Measurements from ENCODE around the gene ERBB3. TPM values are rescaled to one million over a fixed set of nuclear protein-coding genes. Genes with fewer than 3 reads are reported as not detected.
"Not testable (repeated sequence)": the region's sequence is repeated elsewhere in the genome, so short reads cannot be mapped to it uniquely, and the experiment has no call there.

Gene ERBB3
- total and polyA plus RNA-seq, 8 donors: 26.6 to 367 (median 225) TPM

DNA sequence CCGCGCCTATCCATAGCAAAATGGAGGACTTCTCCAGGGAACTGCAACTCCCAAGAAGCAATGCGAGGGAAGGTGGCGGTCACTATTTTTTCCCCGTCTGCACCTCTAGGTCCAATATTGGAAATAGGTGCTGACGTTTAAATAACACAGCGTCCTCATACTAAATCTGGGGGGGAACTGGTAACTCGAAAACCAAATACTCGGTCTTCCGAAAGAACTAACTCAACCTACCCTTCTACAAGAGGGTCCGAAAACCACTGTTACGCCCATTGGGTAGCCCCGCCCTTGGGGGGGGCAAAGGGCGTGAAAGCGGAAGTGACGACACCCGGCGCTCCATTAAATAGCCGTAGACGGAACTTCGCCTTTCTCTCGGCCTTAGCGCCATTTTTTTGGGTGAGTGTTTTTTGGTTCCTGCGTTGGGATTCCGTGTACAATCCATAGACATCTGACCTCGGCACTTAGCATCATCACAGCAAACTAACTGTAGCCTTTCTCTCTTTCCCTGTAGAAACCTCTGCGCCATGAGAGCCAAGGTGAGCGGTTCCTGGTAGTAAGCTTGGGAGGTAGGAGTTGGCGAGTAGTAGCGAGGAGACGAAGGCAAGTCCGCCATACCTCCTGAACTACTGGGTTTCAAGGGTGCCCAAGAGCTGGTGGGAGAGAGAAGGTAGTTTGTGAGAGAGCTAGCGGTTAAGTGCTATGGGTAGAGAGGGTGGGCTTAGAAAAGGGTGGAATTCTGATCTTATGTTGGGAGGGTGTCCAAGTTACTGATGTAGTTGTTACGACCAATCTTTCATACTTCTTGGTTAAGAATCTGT lies 36.5 kb downstream of the ERBB3 start, which contains the start of gene RPL41:
Gene RPL41 (plus strand): TSS at position 367 of the 815 bp plus-strand sequence.
- intact Hi-C loops (cut with DNase I; ENCODE audit: low total_unique reads): no loop called here
- no peaks in the 10 kb centered on the region for H3K27me3 ChIP-seq
- peak within 1 kb of the TSS; percentile 95 to 97 (median 96) for H3K27ac ChIP-seq
- H3K4me3 ChIP-seq: peak within 1 kb of the TSS; percentile 69 to 79 (median 74)
- no peaks in the 10 kb centered on the region for H3K9me3 ChIP-seq
- 0 to 1% (median 1%) methylated on average over 34 of the region's 34 CpGs for WGBS, 5 donors
- DNase-seq: peak; percentile 97 to 98
- TF ChIP-seq POLR2A (IDR thresholded peaks at IDR 0.05): peak in 2 of 4 donors; percentile 74 to 81
- TF ChIP-seq POLR2AphosphoS5 (IDR thresholded peaks at IDR 0.05): peak; percentile 98 to 99 (median 99)
- TF ChIP-seq EP300 (IDR thresholded peaks at IDR 0.05): no peak
- peaks cover 30 to 45% (median 40%) of the 10 kb centered on the region in 4 donors for H3K36me3 ChIP-seq
- peaks cover 18 to 38% (median 29%) of the 10 kb centered on the region in 4 donors for H3K4me1 ChIP-seq

DNA sequence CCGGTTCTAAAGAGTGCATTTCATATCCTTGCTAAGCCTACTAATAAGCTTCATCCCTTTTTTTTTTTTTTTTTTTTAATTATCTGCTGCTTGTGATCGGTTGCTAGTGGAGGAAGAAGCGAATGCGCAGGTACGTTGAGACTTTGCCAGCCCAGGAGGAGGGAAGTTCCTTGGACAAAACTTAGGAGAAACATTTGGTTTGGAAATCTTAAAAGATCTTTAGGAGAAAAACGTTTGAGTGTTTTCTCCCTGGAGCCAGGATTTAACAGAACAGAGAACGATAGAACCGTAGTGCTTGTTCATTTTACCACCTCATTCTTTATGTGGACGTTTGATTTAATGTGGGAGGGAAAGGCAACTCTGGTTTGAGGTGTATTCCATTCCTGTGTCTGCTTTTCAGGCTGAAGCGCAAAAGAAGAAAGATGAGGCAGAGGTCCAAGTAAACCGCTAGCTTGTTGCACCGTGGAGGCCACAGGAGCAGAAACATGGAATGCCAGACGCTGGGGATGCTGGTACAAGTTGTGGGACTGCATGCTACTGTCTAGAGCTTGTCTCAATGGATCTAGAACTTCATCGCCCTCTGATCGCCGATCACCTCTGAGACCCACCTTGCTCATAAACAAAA lies 37.2 kb downstream of the ERBB3 start:
- H3K9me3 ChIP-seq; H3K27me3 ChIP-seq; intact Hi-C loops (cut with DNase I; ENCODE audit: low total_unique reads): not testable (repeated sequence)
- H3K4me1 ChIP-seq: peaks cover 18 to 43% (median 29%) of the 10 kb centered on the region in 4 donors
- H3K27ac ChIP-seq: peak overlapping the region; percentile 95 to 97 (median 96)
- H3K4me3 ChIP-seq: peak overlapping the region; percentile 69 to 79 (median 74)
- DNase-seq: peak in 1 of 2 donors; percentile 48
- 1 to 2% (median 2%) methylated on average over 12 to 16 of the region's 16 CpGs for WGBS, 5 donors
- peaks cover 23 to 45% (median 39%) of the 10 kb centered on the region in 4 donors for H3K36me3 ChIP-seq

DNA sequence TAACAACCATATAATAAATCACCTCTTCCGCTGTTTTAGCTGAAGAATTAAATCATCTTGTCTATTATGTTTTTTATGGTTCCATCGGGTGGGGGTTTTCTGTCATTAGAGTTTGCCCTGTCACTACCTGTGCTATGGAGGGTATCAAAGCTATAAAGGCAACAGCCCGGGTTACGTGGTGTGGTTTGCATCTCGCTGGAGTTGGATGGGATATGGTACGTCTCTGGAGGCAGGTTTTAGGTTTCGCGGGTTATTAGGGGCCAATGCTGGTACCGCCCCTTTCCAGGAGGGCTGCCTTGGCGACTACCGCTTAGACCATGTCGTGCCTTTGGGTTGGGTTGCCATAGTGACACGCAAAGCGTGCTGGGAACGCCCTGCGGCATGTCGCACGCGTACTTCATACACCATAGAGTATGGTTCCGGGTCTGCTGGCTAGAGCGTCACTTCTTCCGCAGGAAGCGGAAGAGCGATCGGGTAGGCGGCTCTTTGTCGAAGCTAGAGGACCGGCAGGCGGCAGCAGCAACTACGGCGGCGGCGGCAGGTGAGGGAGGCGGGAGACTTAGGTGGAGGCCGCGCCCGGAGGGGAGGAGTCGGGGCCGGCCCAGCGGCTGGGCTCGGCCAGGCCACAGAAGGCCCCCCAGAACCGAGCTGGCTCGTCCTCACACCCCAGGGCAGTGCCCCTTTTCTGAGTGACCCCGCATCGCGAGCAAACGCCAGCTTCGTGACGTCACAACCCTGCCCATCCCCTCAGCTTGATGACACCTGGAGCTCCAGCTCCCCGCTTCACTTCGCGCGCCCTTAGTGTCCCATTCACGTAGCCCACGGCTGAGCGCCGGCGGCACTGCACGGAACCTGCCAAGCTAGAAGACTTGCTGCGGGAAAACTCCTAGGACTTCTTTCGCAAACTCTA lies 38.1 kb downstream of the ERBB3 start, which contains the start of gene ZC3H10:
Gene ZC3H10 (plus strand): TSS at position 489 of the 910 bp plus-strand sequence. CDS start 2,297 bp downstream, outside the sequence.
- DNase-seq: peak; percentile 98 to 100
- peaks cover 15 to 44% (median 32%) of the 10 kb centered on the region in 4 donors for H3K36me3 ChIP-seq
- TF ChIP-seq POLR2A (IDR thresholded peaks at IDR 0.05): peak in 2 of 4 donors; percentile 43 to 73
- TF ChIP-seq POLR2AphosphoS5 (IDR thresholded peaks at IDR 0.05): peak; percentile 95 to 99 (median 99)
- TF ChIP-seq EP300 (IDR thresholded peaks at IDR 0.05): no peak
- TF ChIP-seq, protein P1, sequence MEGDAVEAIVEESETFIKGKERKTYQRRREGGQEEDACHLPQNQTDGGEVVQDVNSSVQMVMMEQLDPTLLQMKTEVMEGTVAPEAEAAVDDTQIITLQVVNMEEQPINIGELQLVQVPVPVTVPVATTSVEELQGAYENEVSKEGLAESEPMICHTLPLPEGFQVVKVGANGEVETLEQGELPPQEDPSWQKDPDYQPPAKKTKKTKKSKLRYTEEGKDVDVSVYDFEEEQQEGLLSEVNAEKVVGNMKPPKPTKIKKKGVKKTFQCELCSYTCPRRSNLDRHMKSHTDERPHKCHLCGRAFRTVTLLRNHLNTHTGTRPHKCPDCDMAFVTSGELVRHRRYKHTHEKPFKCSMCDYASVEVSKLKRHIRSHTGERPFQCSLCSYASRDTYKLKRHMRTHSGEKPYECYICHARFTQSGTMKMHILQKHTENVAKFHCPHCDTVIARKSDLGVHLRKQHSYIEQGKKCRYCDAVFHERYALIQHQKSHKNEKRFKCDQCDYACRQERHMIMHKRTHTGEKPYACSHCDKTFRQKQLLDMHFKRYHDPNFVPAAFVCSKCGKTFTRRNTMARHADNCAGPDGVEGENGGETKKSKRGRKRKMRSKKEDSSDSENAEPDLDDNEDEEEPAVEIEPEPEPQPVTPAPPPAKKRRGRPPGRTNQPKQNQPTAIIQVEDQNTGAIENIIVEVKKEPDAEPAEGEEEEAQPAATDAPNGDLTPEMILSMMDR (IDR thresholded peaks at IDR 0.05): peak in 5 of 7 experiments; percentile 21 to 70 (median 49)
- H3K27me3 ChIP-seq: no peaks in the 10 kb centered on the region
- WGBS, 5 donors: 0 to 1% (median 1%) methylated on average over 43 to 61 of the region's 61 CpGs
- H3K9me3 ChIP-seq: no peaks in the 10 kb centered on the region
- intact Hi-C loops (cut with DNase I; ENCODE audit: low total_unique reads): no loop called here
- peak within 1 kb of the TSS; percentile 95 to 97 (median 96) for H3K27ac ChIP-seq
- peak within 1 kb of the TSS; percentile 69 to 79 (median 74) for H3K4me3 ChIP-seq
- peaks cover 18 to 48% (median 33%) of the 10 kb centered on the region in 4 donors for H3K4me1 ChIP-seq

DNA sequence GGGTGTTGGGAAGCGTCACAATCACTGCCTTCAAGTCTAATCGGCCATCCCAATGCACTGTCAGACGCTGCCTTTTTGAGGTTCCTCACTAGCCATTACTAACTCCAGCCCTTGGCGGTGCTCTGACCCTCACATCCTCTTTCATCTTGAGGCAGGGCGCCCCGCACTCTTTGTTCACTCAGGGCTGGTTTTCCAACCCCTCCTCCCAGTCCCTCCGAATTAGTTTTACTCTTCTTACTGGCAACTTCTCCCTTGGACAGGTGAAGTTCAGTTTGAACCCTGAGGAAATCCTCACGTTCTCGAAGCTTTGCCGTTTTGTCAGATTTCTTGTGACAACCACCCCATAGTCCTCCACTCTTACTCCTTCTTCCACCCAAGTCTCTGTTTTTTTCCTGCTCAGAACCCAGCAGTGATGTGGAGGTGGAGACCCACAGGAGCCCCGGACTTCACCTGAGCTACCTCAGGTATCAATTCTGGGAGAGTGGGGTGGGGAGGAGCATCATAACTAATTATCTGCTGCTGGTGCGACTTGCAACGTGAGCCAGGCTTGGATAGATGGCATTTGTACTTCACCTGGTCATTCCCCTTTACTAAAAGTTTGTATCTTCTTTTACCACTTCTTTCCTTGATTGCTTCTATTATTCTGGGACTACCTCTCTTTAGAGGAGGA lies 38.9 kb downstream of the ERBB3 start:
- H3K4me3 ChIP-seq: peak overlapping the region; percentile 69 to 79 (median 74)
- H3K27me3 ChIP-seq: no peaks in the 10 kb centered on the region
- no peaks in the 10 kb centered on the region for H3K9me3 ChIP-seq
- no peak for DNase-seq
- TF ChIP-seq POLR2A (IDR thresholded peaks at IDR 0.05): no peak
- TF ChIP-seq, protein P1 (IDR thresholded peaks at IDR 0.05): no peak
- TF ChIP-seq EP300 (IDR thresholded peaks at IDR 0.05): no peak
- TF ChIP-seq POLR2AphosphoS5 (IDR thresholded peaks at IDR 0.05): no peak
- 3 to 8% (median 6%) methylated on average over 13 of the region's 13 CpGs for WGBS, 5 donors
- H3K27ac ChIP-seq: peak overlapping the region; percentile 95 to 97 (median 96)
- peaks cover 11 to 41% (median 25%) of the 10 kb centered on the region in 4 donors for H3K36me3 ChIP-seq
- H3K4me1 ChIP-seq: peaks cover 18 to 54% (median 36%) of the 10 kb centered on the region in 4 donors
- intact Hi-C loops (cut with DNase I; ENCODE audit: low total_unique reads): no loop called here

All from stomach (tissue), 9 donors.